Activated naive CD8-positive, alpha-beta T cell treated with anti-CD3 and anti-CD28 coated beads, Interleukin-2, amount 50 U/mL, for 16 hours (primary cell): ENCODE data around the gene FAM204A.

Source experiments
- DNase-seq: peaks from one replicate; pipeline ENCODE4 v3.0.0-alpha.2; 2020; ENCODE audit warnings: low read depth, low spot score

Gene FAM204A

GRCh38 chr10:118332236-118332635 lies 9.9 kb downstream of the FAM204A start:
- DNase-seq = no peak

- DNase-seq = no peak
Measured at GRCh38 chr10:118330295-118331076, 11.6 kb downstream of the FAM204A start.

- no peak for DNase-seq
Measured at GRCh38 chr10:118324140-118324539, 18.0 kb downstream of the FAM204A start.

GRCh38 chr10:118321724-118322575 lies 20.2 kb downstream of the FAM204A start:
- DNase-seq = no peak

- no peak for DNase-seq
Measured at GRCh38 chr10:118315629-118316028, 26.5 kb downstream of the FAM204A start.

GRCh38 chr10:118314882-118315281 lies 27.2 kb downstream of the FAM204A start:
- no peak for DNase-seq

- DNase-seq = no peak
Measured at GRCh38 chr10:118311505-118311904, 30.6 kb downstream of the FAM204A start.

GRCh38 chr10:118310822-118311221 lies 31.3 kb downstream of the FAM204A start:
- no peak for DNase-seq

- DNase-seq = no peak
Measured at GRCh38 chr10:118309911-118310310, 32.2 kb downstream of the FAM204A start.

- DNase-seq = no peak
Measured at GRCh38 chr10:118308664-118309063, 33.5 kb downstream of the FAM204A start.

GRCh38 chr10:118307859-118308258 lies 34.3 kb downstream of the FAM204A start:
- no peak for DNase-seq

- no peak for DNase-seq
Measured at GRCh38 chr10:118307220-118307619, 34.9 kb downstream of the FAM204A start.

- no peak for DNase-seq
Measured at GRCh38 chr10:118305730-118306129, 36.4 kb downstream of the FAM204A start.

- DNase-seq = no peak
Measured at GRCh38 chr10:118304521-118304920, 37.6 kb downstream of the FAM204A start.

- no peak for DNase-seq
Measured at GRCh38 chr10:118301211-118301610, 40.9 kb downstream of the FAM204A start.

GRCh38 chr10:118300320-118300719 lies 41.8 kb downstream of the FAM204A start:
- DNase-seq = no peak

GRCh38 chr10:118298787-118299186 lies 43.3 kb downstream of the FAM204A start:
- no peak for DNase-seq

GRCh38 chr10:118291122-118291521 lies 51.0 kb downstream of the FAM204A start:
- no peak for DNase-seq

GRCh38 chr10:118290471-118290995 lies 51.6 kb downstream of the FAM204A start:
- DNase-seq = no peak

GRCh38 chr10:118287076-118287806 lies 54.9 kb downstream of the FAM204A start:
- no peak for DNase-seq

- no peak for DNase-seq
Measured at GRCh38 chr10:118286051-118286838, 55.9 kb downstream of the FAM204A start.
